Lower leg skin (tissue), 4 donors: ENCODE measurements around the gene CCDC8. TPM values are rescaled to one million over a fixed set of nuclear protein-coding genes. Genes with fewer than 3 reads are reported as not detected.
"Not testable (repeated sequence)": the region's sequence is repeated elsewhere in the genome, so short reads cannot be mapped to it uniquely, and the experiment has no call there.

Source experiments
- DNase-seq, 2 donors: peaks; one replicate each; pipeline ENCODE4 v3.0.0-alpha.2; 2019; ENCODE audit warnings: low spot score in 2 of 2
- H3K4me3 ChIP-seq: fragments of 200-600 bp; sonication (generic); 2 replicates; pipeline ENCODE4 v1.5.1; 2017; ENCODE audit warnings: mild to moderate bottlenecking, low read depth; ENCODE audit not compliant: poor library complexity, severe bottlenecking
- CTCF ChIP-seq, 3 donors: fragments of 450-650 bp; IDR thresholded peaks; one replicate each; pipeline ENCODE4 v1.5.1; 2016; ENCODE audit warnings: antibody characterized with exemption in 3 of 3, mild to moderate bottlenecking in 3 of 3, moderate library complexity in 2 of 3
- POLR2A ChIP-seq, 2 donors: fragments of 450-650 bp; IDR thresholded peaks; one replicate each; pipeline ENCODE4 v1.6.1; 2016 to 2017; ENCODE audit warnings: antibody characterized with exemption in 2 of 2, mild to moderate bottlenecking in 1 of 2, moderate library complexity in 1 of 2
- WGBS, 2 donors: methylation state at CpG; one replicate each; pipeline ENCODE4 v1.1.5; 2018; 5-methylcytosine and 5-hydroxymethylcytosine counted together
- intact Hi-C: fragments of 100-400 bp; cut with DNase I; formaldehyde crosslinking; loops from one replicate; pipeline ENCODE4 v1.15.0; 2023; ENCODE audit warnings: low total_unique reads
- total RNA-seq, 4 donors: library from RNA; depleted of rRNA; stranded (reverse); fragments of >200 nt; gene quantifications; one replicate each; pipeline ENCODE4 v1.1.0, GENCODE V29; 2016

The CCDC8 gene
- total RNA-seq, 4 donors from 2014 or later, result 1.1 to 11.5 (median 4.2) TPM

GRCh38 chr19:46426506-46427162, 13.3 kb upstream of the CCDC8 start:
- no peak for DNase-seq
- whole genome bisulfite sequencing, 2 donors, result 4% methylated on average over 32 of the region's 32 CpGs
- TF ChIP-seq POLR2A (IDR thresholded peaks at IDR 0.05), result no peak
- no peak for TF ChIP-seq CTCF (IDR thresholded peaks at IDR 0.05)
- intact Hi-C loops, result no loop called here
- peak overlapping the region; percentile 14 for H3K4me3 ChIP-seq

- no peak for DNase-seq
- no peak for TF ChIP-seq POLR2A (IDR thresholded peaks at IDR 0.05)
- TF ChIP-seq CTCF (IDR thresholded peaks at IDR 0.05), result no peak
- 4 to 5% methylated on average over 10 of the region's 10 CpGs for WGBS, 2 donors
- H3K4me3 ChIP-seq, result peak overlapping the region; percentile 14
- intact Hi-C loops, result no loop called here
These were observed 12.7 kb upstream of the CCDC8 start for GRCh38 chr19:46426035-46426505.

- no peak overlapping the region for H3K4me3 ChIP-seq
- TF ChIP-seq CTCF (IDR thresholded peaks at IDR 0.05) (no peak), POLR2A (IDR thresholded peaks at IDR 0.05) (no peak)
- intact Hi-C loops, result no loop called here
- WGBS, 2 donors, result 70 to 79% methylated on average over 5 of the region's 5 CpGs
- DNase-seq, result no peak
These were observed 9.8 kb upstream of the CCDC8 start for GRCh38 chr19:46423188-46423587.

- TF ChIP-seq POLR2A (IDR thresholded peaks at IDR 0.05) (no peak), CTCF (IDR thresholded peaks at IDR 0.05) (no peak)
- DNase-seq, result no peak
- WGBS, 2 donors, result 79 to 80% methylated on average over 2 of the region's 2 CpGs
- no peak overlapping the region for H3K4me3 ChIP-seq
- intact Hi-C loops, result no loop called here
These were observed 9.0 kb upstream of the CCDC8 start for GRCh38 chr19:46422344-46422743.

- 73 to 81% methylated on average over 7 of the region's 7 CpGs for WGBS, 2 donors
- TF ChIP-seq CTCF (IDR thresholded peaks at IDR 0.05) (no peak), POLR2A (IDR thresholded peaks at IDR 0.05) (no peak)
- DNase-seq, result no peak
- intact Hi-C loops, result no loop called here
- H3K4me3 ChIP-seq, result no peak overlapping the region
These were observed 6.7 kb upstream of the CCDC8 start for GRCh38 chr19:46420056-46420455.

GRCh38 chr19:46415804-46416709, 2.7 kb upstream of the CCDC8 start:
- H3K4me3 ChIP-seq, intact Hi-C loops, DNase-seq: not testable (repeated sequence)
- WGBS, 2 donors, result 20 to 23% methylated on average over 48 to 51 of the region's 53 CpGs

GRCh38 chr19:46414899-46415298, 1.5 kb upstream of the CCDC8 start:
- H3K4me3 ChIP-seq, DNase-seq, intact Hi-C loops: not testable (repeated sequence)
- WGBS, 2 donors, result 94 to 95% methylated on average over 22 of the region's 22 CpGs
